T follicular helper cell (primary cell): ENCODE data around the gene SMARCA5.

Experiments used
- DNase-seq: peaks from one replicate; pipeline ENCODE4 v3.0.0-alpha.2; 2020; ENCODE audit warnings: low read depth

SMARCA5 gene

GRCh38 chr4:143531788-143532491 lies 18.4 kb downstream of the SMARCA5 start:
- DNase-seq = no peak

- no peak for DNase-seq
Observed at GRCh38 chr4:143538979-143539669, 25.6 kb downstream of the SMARCA5 start.

GRCh38 chr4:143539670-143540023 lies 26.1 kb downstream of the SMARCA5 start:
- DNase-seq = no peak

GRCh38 chr4:143549928-143550327 lies 36.4 kb downstream of the SMARCA5 start:
- no peak for DNase-seq

- no peak for DNase-seq
Observed at GRCh38 chr4:143554728-143555597, 41.5 kb downstream of the SMARCA5 start.

GRCh38 chr4:143555676-143556075 lies 42.2 kb downstream of the SMARCA5 start:
- DNase-seq = no peak

- no peak for DNase-seq
Observed at GRCh38 chr4:143558286-143558685, 44.8 kb downstream of the SMARCA5 start.

- DNase-seq = peak; percentile 52
Observed at GRCh38 chr4:143558823-143559756, 45.6 kb downstream of the SMARCA5 start.

- peak; percentile 6 for DNase-seq
Observed at GRCh38 chr4:143559757-143560147, 46.2 kb downstream of the SMARCA5 start.

GRCh38 chr4:143564472-143564871 lies 51.0 kb downstream of the SMARCA5 start:
- no peak for DNase-seq

GRCh38 chr4:143575331-143575730 lies 61.8 kb downstream of the SMARCA5 start:
- DNase-seq = no peak

- no peak for DNase-seq
Observed at GRCh38 chr4:143581331-143581946, 67.9 kb downstream of the SMARCA5 start.

- no peak for DNase-seq
Observed at GRCh38 chr4:143585548-143585947, 72.0 kb downstream of the SMARCA5 start.

GRCh38 chr4:143586080-143586479 lies 72.6 kb downstream of the SMARCA5 start:
- DNase-seq = no peak

- no peak for DNase-seq
Observed at GRCh38 chr4:143587703-143588102, 74.2 kb downstream of the SMARCA5 start.

- DNase-seq = no peak
Observed at GRCh38 chr4:143597276-143597675, 83.8 kb downstream of the SMARCA5 start.

GRCh38 chr4:143598816-143599215 lies 85.3 kb downstream of the SMARCA5 start:
- DNase-seq = no peak

GRCh38 chr4:143599827-143600226 lies 86.3 kb downstream of the SMARCA5 start:
- DNase-seq = no peak

GRCh38 chr4:143606480-143606879 lies 93.0 kb downstream of the SMARCA5 start:
- no peak for DNase-seq
